GM12873 (cell line): ENCODE data around the gene HEXIM1.

Experiments
- CTCF ChIP-seq: IDR thresholded peaks from 2 replicates; pipeline ENCODE4 v1.5.1; 2012; ENCODE audit warnings: low read depth, mild to moderate bottlenecking, moderate library complexity, low read length, control low read depth; ENCODE audit not compliant: insufficient read depth; ENCODE audit errors: missing control alignments

The HEXIM1 gene

GRCh38 chr17:45128331-45128730 is 19.9 kb upstream of the HEXIM1 start:
- no peak for TF ChIP-seq CTCF

- no peak for TF ChIP-seq CTCF
Observed at GRCh38 chr17:45128989-45129388, 19.3 kb upstream of the HEXIM1 start.

GRCh38 chr17:45129426-45129939 is 18.8 kb upstream of the HEXIM1 start:
- TF ChIP-seq CTCF = no peak

GRCh38 chr17:45129940-45130680 is 18.2 kb upstream of the HEXIM1 start:
- no peak for TF ChIP-seq CTCF

GRCh38 chr17:45130681-45131615 is 17.3 kb upstream of the HEXIM1 start:
- no peak for TF ChIP-seq CTCF

- TF ChIP-seq CTCF = peak; percentile 69
Observed at GRCh38 chr17:45131616-45132319, 16.5 kb upstream of the HEXIM1 start.

GRCh38 chr17:45132320-45132571 is 16.0 kb upstream of the HEXIM1 start, which contains the start of gene PLCD3:
Gene PLCD3 (minus strand): TSS chr17:45132515. CDS start chr17:45132410, 105 bp downstream.
- no peak for TF ChIP-seq CTCF
